HG02981 (cell line): ENCODE measurements around the gene SHMT2.

Experiments used
- ATAC-seq: cut with Tn5 transposase; IDR thresholded peaks from one replicate; pipeline ENCODE4 v1.9.1; 2021; ENCODE audit warnings: mild to moderate bottlenecking, moderate library complexity; ENCODE audit not compliant: unreplicated experiment

SHMT2 gene

GRCh38 chr12:57196439-57196838, 33.1 kb upstream of the SHMT2 start:
- ATAC-seq, result no peak

DNA sequence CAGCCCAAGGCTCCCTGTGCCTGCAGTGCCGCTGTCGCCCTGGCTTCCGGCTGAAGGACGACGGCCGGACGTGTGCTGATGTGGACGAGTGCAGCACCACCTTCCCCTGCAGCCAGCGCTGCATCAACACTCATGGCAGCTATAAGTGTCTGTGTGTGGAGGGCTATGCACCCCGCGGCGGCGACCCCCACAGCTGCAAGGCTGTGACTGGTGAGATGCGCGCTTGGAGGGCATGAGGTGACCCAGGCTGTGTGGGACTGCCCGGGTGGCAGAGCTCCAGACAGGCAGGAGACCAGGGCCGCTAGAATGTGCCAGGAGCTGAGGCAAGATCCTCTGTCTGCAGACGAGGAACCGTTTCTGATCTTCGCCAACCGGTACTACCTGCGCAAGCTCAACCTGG, 32.6 kb upstream of the SHMT2 start:
- ATAC-seq, result no peak

DNA sequence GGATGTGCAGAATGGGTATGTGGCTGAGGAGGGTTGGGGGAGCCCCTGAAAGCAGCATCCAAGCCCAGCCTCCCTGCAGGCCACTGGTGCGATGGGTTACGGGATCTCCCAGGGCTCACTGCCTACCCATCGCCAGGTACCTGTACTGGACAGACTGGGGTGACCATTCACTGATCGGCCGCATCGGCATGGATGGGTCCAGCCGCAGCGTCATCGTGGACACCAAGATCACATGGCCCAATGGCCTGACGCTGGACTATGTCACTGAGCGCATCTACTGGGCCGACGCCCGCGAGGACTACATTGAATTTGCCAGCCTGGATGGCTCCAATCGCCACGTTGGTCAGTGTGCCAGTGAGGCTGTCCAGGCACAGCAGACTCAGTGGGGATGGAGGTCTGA, 31.2 kb upstream of the SHMT2 start:
- ATAC-seq, result no peak

DNA sequence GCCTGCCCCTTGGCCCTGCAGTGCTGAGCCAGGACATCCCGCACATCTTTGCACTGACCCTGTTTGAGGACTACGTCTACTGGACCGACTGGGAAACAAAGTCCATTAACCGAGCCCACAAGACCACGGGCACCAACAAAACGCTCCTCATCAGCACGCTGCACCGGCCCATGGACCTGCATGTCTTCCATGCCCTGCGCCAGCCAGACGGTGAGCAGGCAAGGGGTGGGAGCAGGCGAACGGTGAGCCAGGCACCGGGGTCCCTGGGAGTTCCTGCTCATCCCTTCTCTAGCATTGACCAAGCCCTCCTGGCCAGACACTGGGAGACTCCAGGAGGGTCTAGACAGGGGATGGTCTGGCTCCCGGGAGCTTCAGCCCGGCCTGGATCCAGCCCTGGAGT, 30.3 kb upstream of the SHMT2 start:
- no peak for ATAC-seq

DNA sequence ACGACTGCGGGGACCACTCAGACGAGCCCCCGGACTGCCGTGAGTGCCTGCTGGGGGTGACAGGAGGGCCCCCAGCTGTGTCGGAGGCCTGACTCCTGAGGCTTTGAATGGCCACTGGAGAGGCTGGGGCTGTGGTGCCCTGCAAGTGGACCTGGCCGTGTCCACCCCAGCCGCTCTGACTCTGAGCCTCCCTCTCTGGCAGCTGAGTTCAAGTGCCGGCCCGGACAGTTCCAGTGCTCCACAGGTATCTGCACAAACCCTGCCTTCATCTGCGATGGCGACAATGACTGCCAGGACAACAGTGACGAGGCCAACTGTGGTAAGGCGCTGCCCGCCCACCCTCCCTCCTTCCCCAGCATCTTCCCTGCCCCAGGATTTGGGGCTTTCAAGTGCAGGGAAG, 29.0 kb upstream of the SHMT2 start:
- ATAC-seq, result no peak

DNA sequence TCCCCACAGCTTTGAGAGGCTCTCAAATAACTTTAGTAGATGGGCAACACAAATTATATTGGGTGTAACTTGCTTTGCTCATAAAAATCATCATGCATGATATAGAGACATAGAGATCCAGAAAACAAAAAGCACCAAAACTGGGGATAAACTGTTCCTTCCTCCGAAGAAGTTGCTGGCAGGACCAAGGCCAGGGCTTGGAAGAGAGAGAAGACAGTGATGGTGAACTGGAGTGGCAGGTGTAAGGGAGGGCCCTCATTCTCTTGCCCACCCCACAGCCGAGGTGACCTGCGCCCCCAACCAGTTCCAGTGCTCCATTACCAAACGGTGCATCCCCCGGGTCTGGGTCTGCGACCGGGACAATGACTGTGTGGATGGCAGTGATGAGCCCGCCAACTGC, 28.3 kb upstream of the SHMT2 start:
- ATAC-seq, result no peak

DNA sequence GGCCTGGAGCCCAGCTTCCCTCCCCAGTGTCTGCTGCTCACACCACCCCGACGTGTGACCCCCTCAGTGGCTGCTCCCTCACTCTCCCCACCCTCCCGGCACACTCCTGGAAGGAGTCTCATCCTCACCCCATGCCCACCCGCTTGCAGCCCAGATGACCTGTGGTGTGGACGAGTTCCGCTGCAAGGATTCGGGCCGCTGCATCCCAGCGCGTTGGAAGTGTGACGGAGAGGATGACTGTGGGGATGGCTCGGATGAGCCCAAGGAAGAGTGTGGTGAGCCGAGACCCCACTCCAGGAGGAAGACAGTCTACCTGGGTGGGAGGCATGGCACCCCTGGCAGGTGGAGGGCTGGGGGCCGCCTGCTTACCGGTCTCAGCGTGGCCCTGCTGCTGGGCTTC, 27.9 kb upstream of the SHMT2 start:
- no peak for ATAC-seq

DNA sequence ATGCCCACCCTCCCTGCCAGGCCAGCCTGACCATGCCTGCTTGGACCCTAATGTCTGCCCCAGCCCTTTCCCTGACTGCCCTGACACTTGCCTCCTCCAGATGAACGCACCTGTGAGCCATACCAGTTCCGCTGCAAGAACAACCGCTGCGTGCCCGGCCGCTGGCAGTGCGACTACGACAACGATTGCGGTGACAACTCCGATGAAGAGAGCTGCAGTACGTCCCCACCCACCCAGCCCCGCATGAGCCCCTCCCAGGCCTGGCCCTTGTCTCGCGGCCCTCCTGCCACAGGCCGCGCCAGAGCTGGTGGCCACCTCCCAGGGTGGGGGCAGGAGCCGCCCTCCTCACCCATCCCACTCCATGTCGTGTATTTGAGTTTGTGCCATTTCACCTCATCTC, 27.2 kb upstream of the SHMT2 start:
- ATAC-seq, result no peak

DNA sequence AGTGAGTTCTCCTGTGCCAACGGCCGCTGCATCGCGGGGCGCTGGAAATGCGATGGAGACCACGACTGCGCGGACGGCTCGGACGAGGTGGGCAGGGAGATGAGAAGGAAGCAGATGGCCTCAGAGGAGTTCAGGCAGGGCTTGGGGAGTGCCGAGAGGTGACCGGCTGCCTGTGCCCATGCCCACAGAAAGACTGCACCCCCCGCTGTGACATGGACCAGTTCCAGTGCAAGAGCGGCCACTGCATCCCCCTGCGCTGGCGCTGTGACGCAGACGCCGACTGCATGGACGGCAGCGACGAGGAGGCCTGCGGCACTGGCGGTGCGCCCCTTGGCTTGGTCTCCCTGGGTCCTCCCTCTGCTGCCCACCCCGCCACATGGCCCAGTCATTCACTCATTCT, 26.3 kb upstream of the SHMT2 start:
- ATAC-seq, result no peak

DNA sequence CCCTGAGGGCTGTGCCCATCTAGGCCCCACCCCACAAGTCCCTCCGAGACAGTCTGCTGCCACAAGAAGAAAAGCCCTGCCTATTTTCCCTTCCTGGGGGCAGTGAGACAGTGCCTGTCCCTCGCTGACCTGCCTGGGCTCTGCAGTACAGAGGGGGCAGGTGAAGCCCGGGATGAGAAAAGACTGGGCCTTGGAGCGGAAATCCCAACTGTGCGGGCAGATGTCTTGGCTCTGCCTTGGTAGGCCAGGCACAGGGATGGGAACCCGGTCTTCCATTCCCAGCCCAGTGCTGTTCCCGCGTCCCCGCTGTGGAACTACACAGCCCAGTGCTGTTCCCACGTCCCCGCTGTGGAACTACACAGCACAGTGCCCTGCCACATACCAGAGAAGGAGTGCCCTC, 25.7 kb upstream of the SHMT2 start:
- no peak for ATAC-seq

DNA sequence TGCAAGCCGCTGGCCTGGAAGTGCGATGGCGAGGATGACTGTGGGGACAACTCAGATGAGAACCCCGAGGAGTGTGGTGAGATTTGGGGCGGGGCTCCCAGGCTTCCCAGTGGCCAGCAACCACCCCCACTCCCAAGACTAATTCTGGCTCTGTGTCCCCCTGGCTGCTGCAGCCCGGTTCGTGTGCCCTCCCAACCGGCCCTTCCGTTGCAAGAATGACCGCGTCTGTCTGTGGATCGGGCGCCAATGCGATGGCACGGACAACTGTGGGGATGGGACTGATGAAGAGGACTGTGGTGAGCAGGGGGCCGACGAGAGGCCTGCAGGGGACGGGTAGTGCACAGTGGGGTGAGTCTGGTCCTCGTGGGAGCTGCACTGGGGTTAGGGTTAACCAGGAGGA, 25.1 kb upstream of the SHMT2 start:
- no peak for ATAC-seq

DNA sequence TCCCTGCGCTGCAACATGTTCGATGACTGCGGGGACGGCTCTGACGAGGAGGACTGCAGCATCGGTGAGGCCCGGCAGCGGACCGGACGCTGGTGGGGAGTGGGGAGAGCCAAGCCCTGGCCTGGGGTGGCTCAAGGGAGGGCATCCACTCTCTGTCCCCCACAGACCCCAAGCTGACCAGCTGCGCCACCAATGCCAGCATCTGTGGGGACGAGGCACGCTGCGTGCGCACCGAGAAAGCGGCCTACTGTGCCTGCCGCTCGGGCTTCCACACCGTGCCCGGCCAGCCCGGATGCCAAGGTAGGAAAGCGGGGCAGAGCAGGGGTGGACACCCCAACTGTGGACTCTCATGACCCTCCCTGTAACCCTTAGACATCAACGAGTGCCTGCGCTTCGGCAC, 24.3 kb upstream of the SHMT2 start:
- ATAC-seq, result no peak

- ATAC-seq, result no peak
These were observed 23.6 kb upstream of the SHMT2 start for GRCh38 chr12:57205931-57206330.

DNA sequence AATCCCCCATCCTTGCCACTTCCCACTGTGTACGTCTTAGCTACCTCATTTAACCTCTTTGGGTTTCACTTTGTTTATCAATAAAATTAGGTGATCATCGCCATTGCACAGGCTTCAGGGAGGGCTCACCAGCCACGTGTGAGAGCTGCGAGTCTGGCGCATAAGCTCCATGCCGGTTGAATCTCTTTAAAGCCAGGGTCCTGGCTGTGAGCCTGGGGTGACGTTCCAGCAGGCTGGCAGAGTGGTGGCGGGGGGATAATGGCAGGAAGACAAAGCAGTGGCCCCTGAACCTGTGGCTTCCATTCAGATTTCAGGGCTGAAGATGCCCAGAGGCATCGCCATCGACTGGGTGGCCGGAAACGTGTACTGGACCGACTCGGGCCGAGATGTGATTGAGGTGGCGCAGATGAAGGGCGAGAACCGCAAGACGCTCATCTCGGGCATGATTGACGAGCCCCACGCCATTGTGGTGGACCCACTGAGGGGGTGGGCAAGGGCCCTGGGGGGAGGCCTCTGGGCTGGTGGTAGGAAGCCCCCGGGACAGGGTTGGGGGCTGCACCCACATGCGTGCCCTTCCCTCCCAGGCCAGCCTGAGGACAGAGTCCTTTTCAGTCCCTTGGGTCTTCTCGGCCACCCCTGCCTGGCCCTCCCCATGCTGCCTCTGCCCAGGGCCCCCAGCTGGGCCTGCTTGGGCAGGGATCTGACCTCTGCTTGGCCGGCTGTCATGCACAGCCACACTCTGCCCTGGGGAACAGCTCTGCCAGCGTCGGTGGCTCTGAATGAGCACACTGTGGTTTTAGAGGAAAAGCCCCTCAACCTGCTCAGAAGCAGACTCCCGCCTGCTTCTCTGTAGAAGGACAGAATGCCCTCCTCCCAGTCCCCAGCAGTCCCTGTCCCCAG, 21.5 kb upstream of the SHMT2 start:
- ATAC-seq, result no peak

DNA sequence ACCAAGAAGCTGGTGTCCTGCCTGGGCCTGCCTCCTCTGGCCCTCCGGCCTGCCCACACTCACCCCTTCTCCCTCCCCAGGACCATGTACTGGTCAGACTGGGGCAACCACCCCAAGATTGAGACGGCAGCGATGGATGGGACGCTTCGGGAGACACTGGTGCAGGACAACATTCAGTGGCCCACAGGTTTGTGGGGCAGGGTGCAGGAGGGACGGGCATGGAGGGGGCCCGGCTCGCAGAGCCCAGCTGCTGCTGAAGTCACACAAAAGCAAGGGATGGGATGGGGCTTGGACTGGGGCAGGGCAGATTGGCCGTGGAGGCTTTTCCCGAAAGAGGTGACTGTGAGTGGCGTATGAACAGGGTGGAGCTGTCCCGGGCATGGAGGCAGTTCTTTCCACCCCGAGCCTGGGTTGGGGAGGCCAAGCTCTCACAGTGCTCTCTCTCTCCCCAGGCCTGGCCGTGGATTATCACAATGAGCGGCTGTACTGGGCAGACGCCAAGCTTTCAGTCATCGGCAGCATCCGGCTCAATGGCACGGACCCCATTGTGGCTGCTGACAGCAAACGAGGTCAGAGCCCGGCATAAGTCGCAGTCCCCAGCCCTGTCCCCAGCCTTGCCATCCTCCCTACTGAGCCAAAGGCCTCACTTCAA, 20.8 kb upstream of the SHMT2 start:
- no peak for ATAC-seq

- no peak for ATAC-seq
These were observed 19.6 kb upstream of the SHMT2 start for GRCh38 chr12:57209916-57210315.

DNA sequence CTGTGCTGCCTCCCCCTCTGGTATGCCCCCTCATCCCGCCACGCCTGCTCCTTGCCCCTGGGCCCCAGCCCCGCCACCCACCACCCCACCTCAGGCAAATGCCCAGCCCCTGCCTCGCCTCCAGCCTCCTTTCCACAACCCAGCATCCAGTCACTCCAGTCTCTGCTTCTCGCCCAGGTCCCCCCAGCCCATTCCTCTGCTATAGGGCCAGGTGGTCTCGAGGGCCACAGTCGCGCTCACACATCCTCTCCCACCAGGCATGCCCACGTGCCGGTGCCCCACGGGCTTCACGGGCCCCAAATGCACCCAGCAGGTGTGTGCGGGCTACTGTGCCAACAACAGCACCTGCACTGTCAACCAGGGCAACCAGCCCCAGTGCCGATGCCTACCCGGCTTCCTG, 19.1 kb upstream of the SHMT2 start:
- ATAC-seq, result no peak

GRCh38 chr12:57210926-57211692, 18.4 kb upstream of the SHMT2 start:
- ATAC-seq, result no peak

DNA sequence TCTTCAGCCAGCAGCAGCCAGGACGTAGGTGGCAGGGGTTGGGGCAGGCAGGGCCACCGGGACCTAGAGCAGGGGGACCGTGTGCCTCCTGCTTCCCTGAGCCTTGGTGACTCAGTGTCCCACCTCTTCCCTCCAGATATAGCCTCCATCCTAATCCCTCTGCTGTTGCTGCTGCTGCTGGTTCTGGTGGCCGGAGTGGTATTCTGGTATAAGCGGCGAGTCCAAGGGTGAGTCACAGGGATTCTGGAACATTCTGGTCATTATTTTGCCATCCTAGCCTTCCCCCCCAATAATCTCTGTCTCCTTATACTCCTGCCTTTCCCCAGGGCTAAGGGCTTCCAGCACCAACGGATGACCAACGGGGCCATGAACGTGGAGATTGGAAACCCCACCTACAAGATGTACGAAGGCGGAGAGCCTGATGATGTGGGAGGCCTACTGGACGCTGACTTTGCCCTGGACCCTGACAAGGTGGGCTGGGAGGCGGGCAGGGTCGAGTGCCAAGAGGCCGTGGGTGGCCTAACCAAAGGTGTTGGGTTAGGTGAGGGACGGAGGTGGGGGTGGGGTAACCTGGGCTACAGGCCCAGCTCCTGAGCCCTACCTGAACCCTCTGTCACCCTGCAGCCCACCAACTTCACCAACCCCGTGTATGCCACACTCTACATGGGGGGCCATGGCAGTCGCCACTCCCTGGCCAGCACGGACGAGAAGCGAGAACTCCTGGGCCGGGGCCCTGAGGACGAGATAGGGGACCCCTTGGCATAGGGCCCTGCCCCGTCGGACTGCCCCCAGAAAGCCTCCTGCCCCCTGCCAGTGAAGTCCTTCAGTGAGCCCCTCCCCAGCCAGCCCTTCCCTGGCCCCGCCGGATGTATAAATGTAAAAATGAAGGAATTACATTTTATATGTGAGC, 17.5 kb upstream of the SHMT2 start:
- no peak for ATAC-seq

DNA sequence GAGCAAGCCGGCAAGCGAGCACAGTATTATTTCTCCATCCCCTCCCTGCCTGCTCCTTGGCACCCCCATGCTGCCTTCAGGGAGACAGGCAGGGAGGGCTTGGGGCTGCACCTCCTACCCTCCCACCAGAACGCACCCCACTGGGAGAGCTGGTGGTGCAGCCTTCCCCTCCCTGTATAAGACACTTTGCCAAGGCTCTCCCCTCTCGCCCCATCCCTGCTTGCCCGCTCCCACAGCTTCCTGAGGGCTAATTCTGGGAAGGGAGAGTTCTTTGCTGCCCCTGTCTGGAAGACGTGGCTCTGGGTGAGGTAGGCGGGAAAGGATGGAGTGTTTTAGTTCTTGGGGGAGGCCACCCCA, 16.8 kb upstream of the SHMT2 start:
- no peak for ATAC-seq
